ENCODE results near the gene BACH1. TPM values are rescaled to one million over a fixed set of nuclear protein-coding genes. Genes with fewer than 3 reads are reported as not detected.

The BACH1 gene
- total RNA-seq, 1 donor from 2014 or later = 93.8 TPM

DNA sequence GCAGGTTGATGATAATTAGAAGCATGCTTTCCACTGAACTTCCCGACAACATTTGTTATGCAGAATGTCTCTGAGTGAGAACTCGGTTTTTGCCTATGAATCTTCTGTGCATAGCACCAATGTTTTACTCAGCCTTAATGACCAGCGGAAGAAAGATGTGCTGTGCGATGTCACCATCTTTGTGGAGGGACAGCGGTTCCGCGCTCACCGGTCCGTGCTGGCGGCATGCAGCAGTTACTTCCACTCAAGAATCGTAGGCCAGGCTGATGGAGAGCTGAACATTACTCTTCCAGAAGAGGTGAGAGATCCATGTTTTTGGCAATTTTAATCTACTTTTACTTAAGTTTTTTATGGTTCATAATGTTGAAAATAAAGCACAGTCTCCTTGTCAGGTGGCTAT is 22.5 kb downstream of the BACH1 start:
- DNase-seq (ENCODE audit: extremely low spot score, unreplicated experiment) = no peak
- peaks cover 25% of the 10 kb centered on the region for H3K36me3 Mint-ChIP-seq (ENCODE audit: unreplicated experiment)
- no peak overlapping the region for H3K4me3 Mint-ChIP-seq (ENCODE audit: unreplicated experiment)
- H3K27me3 Mint-ChIP-seq (ENCODE audit: unreplicated experiment) = no peaks in the 10 kb centered on the region
- H3K27ac Mint-ChIP-seq (ENCODE audit: unreplicated experiment) = no peak overlapping the region
- H3K9me3 Mint-ChIP-seq (ENCODE audit: unreplicated experiment) = peaks cover 4% of the 10 kb centered on the region
- TF ChIP-seq, protein P1, sequence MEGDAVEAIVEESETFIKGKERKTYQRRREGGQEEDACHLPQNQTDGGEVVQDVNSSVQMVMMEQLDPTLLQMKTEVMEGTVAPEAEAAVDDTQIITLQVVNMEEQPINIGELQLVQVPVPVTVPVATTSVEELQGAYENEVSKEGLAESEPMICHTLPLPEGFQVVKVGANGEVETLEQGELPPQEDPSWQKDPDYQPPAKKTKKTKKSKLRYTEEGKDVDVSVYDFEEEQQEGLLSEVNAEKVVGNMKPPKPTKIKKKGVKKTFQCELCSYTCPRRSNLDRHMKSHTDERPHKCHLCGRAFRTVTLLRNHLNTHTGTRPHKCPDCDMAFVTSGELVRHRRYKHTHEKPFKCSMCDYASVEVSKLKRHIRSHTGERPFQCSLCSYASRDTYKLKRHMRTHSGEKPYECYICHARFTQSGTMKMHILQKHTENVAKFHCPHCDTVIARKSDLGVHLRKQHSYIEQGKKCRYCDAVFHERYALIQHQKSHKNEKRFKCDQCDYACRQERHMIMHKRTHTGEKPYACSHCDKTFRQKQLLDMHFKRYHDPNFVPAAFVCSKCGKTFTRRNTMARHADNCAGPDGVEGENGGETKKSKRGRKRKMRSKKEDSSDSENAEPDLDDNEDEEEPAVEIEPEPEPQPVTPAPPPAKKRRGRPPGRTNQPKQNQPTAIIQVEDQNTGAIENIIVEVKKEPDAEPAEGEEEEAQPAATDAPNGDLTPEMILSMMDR (IDR thresholded peaks at IDR 0.05) = no peak
- H3K4me1 Mint-ChIP-seq (ENCODE audit: unreplicated experiment) = peaks cover 54% of the 10 kb centered on the region

DNA sequence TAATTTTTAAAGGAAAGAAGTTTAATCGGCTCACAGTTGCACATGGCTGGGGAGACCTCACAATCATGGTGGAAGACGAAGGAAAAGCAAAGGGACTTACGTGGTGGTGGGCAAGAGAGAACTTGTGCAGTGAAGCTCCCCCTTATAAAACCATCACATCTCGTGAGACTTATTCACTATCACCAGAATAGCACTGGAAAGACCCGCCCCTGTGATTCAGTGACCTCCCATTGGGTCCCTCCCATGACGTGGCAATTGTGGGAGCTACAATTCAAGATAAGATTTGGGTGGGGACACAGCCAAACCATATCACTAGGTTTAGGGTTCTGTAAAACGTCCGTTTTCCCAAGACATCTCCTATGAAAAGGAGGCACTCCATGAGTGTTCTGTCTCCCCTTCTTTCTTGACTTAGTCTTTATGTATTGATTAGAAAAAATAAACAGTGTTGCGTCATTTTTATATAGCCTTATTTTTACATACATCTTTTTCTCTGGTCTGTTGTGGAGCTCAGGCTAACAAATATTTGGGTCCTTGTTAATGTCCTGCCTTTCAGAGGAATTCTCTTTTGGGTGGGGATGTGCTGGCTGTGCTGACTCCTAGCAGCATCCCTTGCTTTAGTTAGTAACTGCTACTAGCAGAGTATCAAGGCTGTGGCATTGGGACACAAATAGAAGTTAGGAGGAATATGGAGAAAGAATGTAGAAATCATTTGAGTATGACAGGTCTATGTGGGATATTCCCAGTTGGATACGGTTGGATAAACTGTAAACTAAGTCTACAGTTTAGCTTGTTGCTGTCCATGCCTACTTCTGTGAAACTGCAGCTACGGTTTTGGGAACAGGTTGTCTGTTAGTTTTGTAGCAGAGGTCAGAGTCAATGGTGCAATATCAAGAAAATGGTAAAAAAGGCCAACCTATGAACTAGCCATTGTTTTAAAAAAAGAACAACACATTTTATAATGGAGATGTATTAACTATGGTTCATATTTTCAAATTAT is 23.5 kb downstream of the BACH1 start:
- Mint-ChIP-seq H3K9me3 (ENCODE audit: unreplicated experiment) (peaks cover 4% of the 10 kb centered on the region), H3K27ac (ENCODE audit: unreplicated experiment) (no peak overlapping the region), H3K27me3 (ENCODE audit: unreplicated experiment) (no peaks in the 10 kb centered on the region), H3K4me1 (ENCODE audit: unreplicated experiment) (peaks cover 44% of the 10 kb centered on the region), H3K36me3 (ENCODE audit: unreplicated experiment) (peaks cover 35% of the 10 kb centered on the region), H3K4me3 (ENCODE audit: unreplicated experiment) (no peak overlapping the region)
- TF ChIP-seq, protein P1 (IDR thresholded peaks at IDR 0.05) = no peak
- DNase-seq (ENCODE audit: extremely low spot score, unreplicated experiment) = no peak

DNA sequence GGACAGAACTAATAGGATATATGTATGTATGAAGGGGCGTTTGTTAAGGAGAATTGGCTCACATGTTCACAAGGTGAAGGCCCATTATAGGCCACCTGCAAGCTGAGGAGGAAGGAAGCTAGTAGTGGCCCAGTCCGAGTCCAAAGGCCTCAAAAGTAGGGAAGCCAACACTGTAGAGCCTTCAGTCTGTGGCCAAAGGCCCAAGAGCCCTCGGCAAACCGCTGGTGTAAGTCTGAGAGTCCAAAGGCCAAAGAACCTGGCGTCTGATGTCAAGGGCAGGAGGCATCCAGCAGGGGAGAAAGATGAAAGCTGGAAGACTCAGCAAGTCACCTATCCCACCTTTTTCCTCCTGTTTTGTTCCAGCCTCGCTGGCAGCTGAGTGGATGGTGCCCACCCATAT is 24.5 kb downstream of the BACH1 start:
- no peak for DNase-seq (ENCODE audit: extremely low spot score, unreplicated experiment)
- Mint-ChIP-seq H3K27ac (ENCODE audit: unreplicated experiment) (no peak overlapping the region), H3K4me1 (ENCODE audit: unreplicated experiment) (peaks cover 36% of the 10 kb centered on the region), H3K9me3 (ENCODE audit: unreplicated experiment) (peaks cover 4% of the 10 kb centered on the region), H3K36me3 (ENCODE audit: unreplicated experiment) (peaks cover 37% of the 10 kb centered on the region), H3K27me3 (ENCODE audit: unreplicated experiment) (no peaks in the 10 kb centered on the region), H3K4me3 (ENCODE audit: unreplicated experiment) (no peak overlapping the region)
- TF ChIP-seq, protein P1 (IDR thresholded peaks at IDR 0.05) = no peak

DNA sequence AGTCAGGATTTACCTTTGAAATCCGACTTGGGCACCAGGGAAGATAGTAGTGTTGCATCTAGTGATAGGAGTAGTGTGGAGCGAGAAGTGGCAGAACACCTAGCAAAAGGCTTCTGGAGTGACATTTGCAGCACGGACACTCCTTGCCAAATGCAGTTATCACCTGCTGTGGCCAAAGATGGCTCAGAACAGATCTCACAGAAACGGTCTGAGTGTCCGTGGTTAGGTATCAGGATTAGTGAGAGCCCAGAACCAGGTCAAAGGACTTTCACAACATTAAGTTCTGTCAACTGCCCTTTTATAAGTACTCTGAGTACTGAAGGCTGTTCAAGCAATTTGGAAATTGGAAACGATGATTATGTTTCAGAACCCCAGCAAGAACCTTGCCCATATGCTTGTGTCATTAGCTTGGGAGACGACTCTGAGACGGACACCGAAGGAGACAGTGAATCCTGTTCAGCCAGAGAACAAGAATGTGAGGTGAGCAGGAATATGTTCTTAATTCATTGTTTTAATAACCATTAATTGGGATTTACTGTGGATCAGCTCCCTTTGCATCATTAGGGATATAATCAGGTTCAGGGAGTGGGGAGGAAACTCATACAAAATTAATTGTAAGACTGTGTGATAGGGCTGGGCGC is 28.3 kb downstream of the BACH1 start:
- H3K27me3 Mint-ChIP-seq (ENCODE audit: unreplicated experiment) = no peaks in the 10 kb centered on the region
- TF ChIP-seq, protein P1 (IDR thresholded peaks at IDR 0.05) = no peak
- peaks cover 36% of the 10 kb centered on the region for H3K36me3 Mint-ChIP-seq (ENCODE audit: unreplicated experiment)
- H3K9me3 Mint-ChIP-seq (ENCODE audit: unreplicated experiment) = no peaks in the 10 kb centered on the region
- H3K4me3 Mint-ChIP-seq (ENCODE audit: unreplicated experiment) = no peak overlapping the region
- no peak overlapping the region for H3K27ac Mint-ChIP-seq (ENCODE audit: unreplicated experiment)
- H3K4me1 Mint-ChIP-seq (ENCODE audit: unreplicated experiment) = peaks cover 11% of the 10 kb centered on the region
- DNase-seq (ENCODE audit: extremely low spot score, unreplicated experiment) = no peak

DNA sequence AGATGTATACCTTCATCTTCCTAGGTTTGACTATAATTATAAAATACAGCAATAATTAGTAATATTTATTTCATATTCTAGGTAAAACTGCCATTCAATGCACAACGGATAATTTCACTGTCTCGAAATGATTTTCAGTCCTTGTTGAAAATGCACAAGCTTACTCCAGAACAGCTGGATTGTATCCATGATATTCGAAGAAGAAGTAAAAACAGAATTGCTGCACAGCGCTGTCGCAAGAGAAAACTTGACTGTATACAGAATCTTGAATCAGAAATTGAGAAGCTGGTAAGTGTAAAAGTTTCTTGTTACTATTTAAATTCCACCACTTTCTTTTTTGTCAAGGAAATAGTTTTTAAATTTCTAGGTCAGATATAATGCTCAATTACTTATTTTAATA is 30.7 kb downstream of the BACH1 start:
- H3K36me3 Mint-ChIP-seq (ENCODE audit: unreplicated experiment) = peaks cover 36% of the 10 kb centered on the region
- no peaks in the 10 kb centered on the region for H3K9me3 Mint-ChIP-seq (ENCODE audit: unreplicated experiment)
- no peaks in the 10 kb centered on the region for H3K27me3 Mint-ChIP-seq (ENCODE audit: unreplicated experiment)
- H3K27ac Mint-ChIP-seq (ENCODE audit: unreplicated experiment) = no peak overlapping the region
- TF ChIP-seq, protein P1 (IDR thresholded peaks at IDR 0.05) = no peak
- H3K4me1 Mint-ChIP-seq (ENCODE audit: unreplicated experiment) = peaks cover 22% of the 10 kb centered on the region
- no peak for DNase-seq (ENCODE audit: extremely low spot score, unreplicated experiment)
- no peak overlapping the region for H3K4me3 Mint-ChIP-seq (ENCODE audit: unreplicated experiment)

Data from osteocyte (in vitro differentiated cells).